Mesenchymal stem cell (in vitro differentiated cells and primary cell): ENCODE measurements around the gene PKIB.

Experiments
- DNase-seq: peaks from one replicate; pipeline ENCODE4 v3.0.0-alpha.2; 2013
- H2AFZ ChIP-seq: one replicate; pipeline ENCODE4 v1.6.1; 2013; ENCODE audit warnings: low read depth, mild to moderate bottlenecking, control low read depth, inconsistent platforms, low read length, moderate library complexity
- H2AK5ac ChIP-seq: 2 replicates; pipeline ENCODE4 v1.6.1; 2013; ENCODE audit warnings: low read length, moderate library complexity, mild to moderate bottlenecking, inconsistent platforms; ENCODE audit not compliant: severe bottlenecking
- H2BK120ac ChIP-seq: one replicate; pipeline ENCODE4 v1.6.1; 2013; ENCODE audit warnings: low read depth, mild to moderate bottlenecking, inconsistent platforms, low read length, moderate library complexity
- H2BK12ac ChIP-seq, 2 experiments: one replicate each; pipeline ENCODE4 v1.6.1; 2013; ENCODE audit warnings: inconsistent platforms in 2 of 2, low read length in 2 of 2, mild to moderate bottlenecking in 2 of 2, moderate library complexity in 2 of 2, control low read depth in 1 of 2
- H2BK15ac ChIP-seq: one replicate; pipeline ENCODE4 v1.6.1; 2013; ENCODE audit warnings: mild to moderate bottlenecking, low read depth, inconsistent platforms; ENCODE audit not compliant: poor library complexity, severe bottlenecking
- H2BK5ac ChIP-seq: 2 replicates; pipeline ENCODE4 v1.6.1; 2013; ENCODE audit warnings: low read depth, mild to moderate bottlenecking, low read length, control low read depth, inconsistent platforms; ENCODE audit not compliant: poor library complexity, severe bottlenecking
- H3K14ac ChIP-seq, 2 experiments: one replicate each; pipeline ENCODE4 v1.6.1; 2013; ENCODE audit warnings: inconsistent platforms in 2 of 2, low read length in 2 of 2, control low read depth in 1 of 2, mild to moderate bottlenecking in 1 of 2, moderate library complexity in 1 of 2
- H3K18ac ChIP-seq, 2 experiments: one replicate each; pipeline ENCODE4 v1.6.1; 2013; ENCODE audit warnings: inconsistent platforms in 2 of 2, low read length in 2 of 2, control low read depth in 1 of 2, low read depth in 1 of 2, mild to moderate bottlenecking in 1 of 2
- H3K23ac ChIP-seq, 2 experiments: one replicate each; pipeline ENCODE4 v1.6.1; 2013; ENCODE audit warnings: inconsistent platforms in 2 of 2, low read length in 2 of 2, mild to moderate bottlenecking in 2 of 2, moderate library complexity in 2 of 2, control low read depth in 1 of 2
- H3K27ac ChIP-seq: 2 replicates; pipeline ENCODE4 v1.5.1; 2013; ENCODE audit warnings: mild to moderate bottlenecking, moderate library complexity, low read length, control low read depth, inconsistent platforms; ENCODE audit not compliant: poor library complexity, severe bottlenecking
- H3K27me3 ChIP-seq, 2 experiments: 2 replicates each; pipeline versions ENCODE4 v1.6.1 to v1.7.0; 2013; ENCODE audit warnings: low read length in 2 of 2, mild to moderate bottlenecking in 2 of 2, moderate library complexity in 2 of 2, control low read depth in 1 of 2, inconsistent platforms in 1 of 2; ENCODE audit not compliant: control insufficient read depth in 1 of 2, insufficient read depth in 1 of 2
- H3K36me3 ChIP-seq, 2 experiments: 2 replicates each; pipeline versions ENCODE4 v1.6.1 to v1.7.0; 2013; ENCODE audit warnings: low read length in 2 of 2, control low read depth in 1 of 2, inconsistent platforms in 1 of 2, low read depth in 1 of 2, mild to moderate bottlenecking in 1 of 2; ENCODE audit not compliant: insufficient read depth in 2 of 2, control insufficient read depth in 1 of 2
- H3K4ac ChIP-seq, 2 experiments: one replicate each; pipeline ENCODE4 v1.6.1; 2013; ENCODE audit warnings: inconsistent platforms in 2 of 2, low read length in 2 of 2, mild to moderate bottlenecking in 2 of 2, moderate library complexity in 2 of 2, control low read depth in 1 of 2, low read depth in 1 of 2
- H3K4me1 ChIP-seq: 2 replicates; pipeline ENCODE4 v1.6.1; 2013; ENCODE audit warnings: low read depth, low read length, control low read depth; ENCODE audit not compliant: control insufficient read depth, insufficient read depth
- H3K4me2 ChIP-seq: 2 replicates; pipeline ENCODE4 v1.6.1; 2013; ENCODE audit warnings: low read length, mild to moderate bottlenecking, inconsistent platforms; ENCODE audit not compliant: poor library complexity, severe bottlenecking
- H3K4me3 ChIP-seq, 2 experiments: 2 replicates each; pipeline versions ENCODE4 v1.5.1 to v1.7.0; 2013; ENCODE audit warnings: low read length in 2 of 2, mild to moderate bottlenecking in 2 of 2, control low read depth in 1 of 2, low read depth in 1 of 2; ENCODE audit not compliant: insufficient read depth in 1 of 2
- H3K79me1 ChIP-seq: replicated peaks from 2 replicates; pipeline ENCODE4 v1.6.1; 2013; ENCODE audit warnings: mild to moderate bottlenecking, control low read depth, low read length, inconsistent platforms; ENCODE audit not compliant: poor library complexity, severe bottlenecking
- H3K9ac ChIP-seq: 2 replicates; pipeline ENCODE4 v1.7.0; 2013; ENCODE audit warnings: mild to moderate bottlenecking, low read length, moderate library complexity
- H3K9me3 ChIP-seq: 2 replicates; pipeline ENCODE4 v1.7.0; 2013; ENCODE audit warnings: mild to moderate bottlenecking, low read length; ENCODE audit not compliant: control insufficient read depth
- H4K8ac ChIP-seq: one replicate; pipeline ENCODE4 v1.6.1; 2013; ENCODE audit warnings: inconsistent platforms, mild to moderate bottlenecking, low read length, moderate library complexity
- H4K91ac ChIP-seq: one replicate; pipeline ENCODE4 v1.6.1; 2013; ENCODE audit warnings: mild to moderate bottlenecking, low read length, inconsistent platforms
- WGBS: methylation state at CpG from one replicate; pipeline ENCODE4 v1.1.7; 2013; ENCODE audit warnings: mixed read lengths; 5-methylcytosine and 5-hydroxymethylcytosine counted together

The PKIB gene

GRCh38 chr6:122734529-122735395 lies 124.6 kb downstream of the PKIB start:
- whole genome bisulfite sequencing = 67% methylated on average over 7 of the region's 10 CpGs
- Histone ChIP-seq H2BK5ac (no peak overlapping the region), H2AFZ (no peak overlapping the region), H3K4ac (peak overlapping the region in 1 of 2 experiments; percentile 30), H3K9me3 (no peaks in the 10 kb centered on the region), H3K4me3 (peak overlapping the region in 1 of 2 experiments; percentile 3), H3K36me3 (no peaks in the 10 kb centered on the region), H3K27me3 (peaks cover 0 to 2% of the 10 kb centered on the region in 2 experiments), H4K8ac (no peak overlapping the region), H3K27ac (no peak overlapping the region), H3K79me1 (no peaks in the 10 kb centered on the region), H3K18ac (no peak overlapping the region), H3K23ac (no peak overlapping the region), H3K14ac (peak overlapping the region in 1 of 2 experiments; percentile 12), H2AK5ac (no peak overlapping the region), H4K91ac (no peak overlapping the region), H3K4me1 (no peaks in the 10 kb centered on the region), H3K4me2 (no peak overlapping the region), H3K9ac (peak overlapping the region; percentile 18), H2BK120ac (no peak overlapping the region), H2BK15ac (no peak overlapping the region), H2BK12ac (no peak overlapping the region)
- no peak for DNase-seq

GRCh38 chr6:122735582-122735981 lies 125.4 kb downstream of the PKIB start:
- 93% methylated on average over 3 of the region's 4 CpGs for WGBS
- no peak overlapping the region for H2BK15ac ChIP-seq
- H2BK12ac ChIP-seq = no peak overlapping the region
- H3K27me3 ChIP-seq = peaks cover 0 to 2% of the 10 kb centered on the region in 2 experiments
- no peak for DNase-seq
- no peak overlapping the region for H2BK120ac ChIP-seq
- H3K18ac ChIP-seq = no peak overlapping the region
- H2BK5ac ChIP-seq = no peak overlapping the region
- no peak overlapping the region for H3K9ac ChIP-seq
- H2AFZ ChIP-seq = no peak overlapping the region
- no peak overlapping the region for H3K4me2 ChIP-seq
- no peaks in the 10 kb centered on the region for H3K4me1 ChIP-seq
- H3K9me3 ChIP-seq = no peaks in the 10 kb centered on the region
- H3K23ac ChIP-seq = no peak overlapping the region
- H3K27ac ChIP-seq = no peak overlapping the region
- no peak overlapping the region for H4K8ac ChIP-seq
- no peak overlapping the region for H2AK5ac ChIP-seq
- H3K36me3 ChIP-seq = no peaks in the 10 kb centered on the region
- H4K91ac ChIP-seq = no peak overlapping the region
- H3K4ac ChIP-seq = no peak overlapping the region
- no peaks in the 10 kb centered on the region for H3K79me1 ChIP-seq
- H3K14ac ChIP-seq = no peak overlapping the region
- no peak overlapping the region for H3K4me3 ChIP-seq

GRCh38 chr6:122736163-122736562 lies 126.0 kb downstream of the PKIB start:
- no peak overlapping the region for H3K14ac ChIP-seq
- H3K27me3 ChIP-seq = peaks cover 0 to 2% of the 10 kb centered on the region in 2 experiments
- H2AFZ ChIP-seq = no peak overlapping the region
- no peak overlapping the region for H3K4me3 ChIP-seq
- H4K91ac ChIP-seq = no peak overlapping the region
- no peak overlapping the region for H3K23ac ChIP-seq
- H3K79me1 ChIP-seq = no peaks in the 10 kb centered on the region
- no peak overlapping the region for H3K9ac ChIP-seq
- H3K4me1 ChIP-seq = no peaks in the 10 kb centered on the region
- no peak overlapping the region for H2AK5ac ChIP-seq
- H4K8ac ChIP-seq = no peak overlapping the region
- no peak overlapping the region for H2BK15ac ChIP-seq
- H3K36me3 ChIP-seq = no peaks in the 10 kb centered on the region
- H2BK12ac ChIP-seq = no peak overlapping the region
- H3K4me2 ChIP-seq = no peak overlapping the region
- H3K9me3 ChIP-seq = no peaks in the 10 kb centered on the region
- no peak overlapping the region for H3K27ac ChIP-seq
- no peak for DNase-seq
- no peak overlapping the region for H3K18ac ChIP-seq
- 96% methylated on average over 3 of the region's 4 CpGs for WGBS
- no peak overlapping the region for H2BK5ac ChIP-seq
- no peak overlapping the region for H3K4ac ChIP-seq
- no peak overlapping the region for H2BK120ac ChIP-seq

- no peak overlapping the region for H2BK5ac ChIP-seq
- no peak overlapping the region for H3K4ac ChIP-seq
- no peak overlapping the region for H4K91ac ChIP-seq
- H4K8ac ChIP-seq = no peak overlapping the region
- no peak overlapping the region for H2BK15ac ChIP-seq
- no peak overlapping the region for H3K18ac ChIP-seq
- H2AFZ ChIP-seq = no peak overlapping the region
- H2BK12ac ChIP-seq = no peak overlapping the region
- H3K14ac ChIP-seq = no peak overlapping the region
- no peaks in the 10 kb centered on the region for H3K4me1 ChIP-seq
- H3K9me3 ChIP-seq = no peaks in the 10 kb centered on the region
- peaks cover 0 to 2% of the 10 kb centered on the region in 2 experiments for H3K27me3 ChIP-seq
- H3K9ac ChIP-seq = no peak overlapping the region
- no peak overlapping the region for H3K4me2 ChIP-seq
- no peak overlapping the region for H3K27ac ChIP-seq
- no peaks in the 10 kb centered on the region for H3K36me3 ChIP-seq
- no peak for DNase-seq
- H3K79me1 ChIP-seq = no peaks in the 10 kb centered on the region
- 100% methylated on average over 1 of the region's 3 CpGs for WGBS
- H2AK5ac ChIP-seq = no peak overlapping the region
- no peak overlapping the region for H2BK120ac ChIP-seq
- H3K23ac ChIP-seq = no peak overlapping the region
- no peak overlapping the region for H3K4me3 ChIP-seq
These were observed 126.4 kb downstream of the PKIB start for GRCh38 chr6:122736616-122737015.
